A549 (cell line): Measurements from ENCODE around the gene CHST10. TPM values are rescaled to one million over a fixed set of nuclear protein-coding genes. Genes with fewer than 3 reads are reported as not detected.

Experiments
- ATAC-seq, 2 experiments: fragments of 200-7000 bp in 1 of 2; fragments of >200 bp in 1 of 2; cut with Nextera tagmentation in 1 of 2; cut with Tn5 transposase in 1 of 2; 3 replicates each; pipeline versions ENCODE4 v1.8.0 to v1.9.1; 2018 to 2020; ENCODE audit warnings: mild to moderate bottlenecking in 1 of 2, moderate library complexity in 1 of 2
- CTCF ChIA-PET: fragments of 300-600 bp; sonication (Branson Sonifier 250); formaldehyde crosslinking; extraction: SDS; loops from one replicate; lab custom pipeline; 2021; ENCODE audit warnings: antibody characterized with exemption, inconsistent platforms; lab: Yijun Ruan, JAX
- POLR2A ChIA-PET: fragments of 350-600 bp; formaldehyde crosslinking; extraction: SDS; loops from one replicate; lab custom pipeline; 2021; ENCODE audit warnings: antibody characterized with exemption, inconsistent platforms; lab: Yijun Ruan, JAX
- DNase-seq, 2 experiments: peaks; one replicate each; pipeline versions ENCODE4 v3.0.0 to v3.0.0-alpha.2; 2011 to 2016; ENCODE audit warnings: low read depth in 1 of 2, low spot score in 1 of 2
- FAIRE-seq: peaks from 2 replicates; lab custom pipeline; 2011; peaks lifted over from hg19 to GRCh38; lab: Jason Lieb, UNC
- H3K27ac ChIP-seq, 2 experiments: fragments of >200 bp; sonication (Bioruptor Twin); formaldehyde crosslinking; 3 replicates each; pipeline ENCODE4 v1.5.1; 2016 to 2017
- H3K4me1 ChIP-seq: fragments of >200 bp; sonication (Bioruptor Twin); formaldehyde crosslinking; 3 replicates; pipeline ENCODE4 v1.6.1; 2016
- H3K4me2 ChIP-seq: fragments of >200 bp; sonication (Bioruptor Twin); formaldehyde crosslinking; 3 replicates; pipeline ENCODE4 v1.6.1; 2016
- H3K4me3 ChIP-seq: fragments of >200 bp; sonication (Bioruptor Twin); formaldehyde crosslinking; 3 replicates; pipeline ENCODE4 v1.5.1; 2016
- H3K9me3 ChIP-seq: fragments of >200 bp; sonication (Bioruptor Twin); formaldehyde crosslinking; 3 replicates; pipeline ENCODE4 v1.6.1; 2016
- BHLHE40 ChIP-seq: IDR thresholded peaks from 2 replicates; pipeline ENCODE4 v1.6.1; 2012; ENCODE audit warnings: low read depth, low read length, inconsistent platforms
- CHD2 ChIP-seq: fragments of 150-350 bp; IDR thresholded peaks from 2 replicates; pipeline ENCODE4 v1.6.1; 2014; ENCODE audit warnings: low read length; ENCODE audit not compliant: partially characterized antibody
- CHD4 ChIP-seq: fragments of 200-600 bp; sonication (generic); IDR thresholded peaks from 2 replicates; pipeline ENCODE4 v1.6.1; 2016; ENCODE audit warnings: antibody characterized with exemption, mild to moderate bottlenecking, borderline replicate concordance
- EHMT2 ChIP-seq: fragments of 200-600 bp; sonication (generic); IDR thresholded peaks from 2 replicates; pipeline ENCODE4 v1.6.1; 2016; ENCODE audit warnings: antibody characterized with exemption, low read depth, mild to moderate bottlenecking, moderate library complexity
- ESRRA ChIP-seq: fragments of 150-350 bp; IDR thresholded peaks from 2 replicates; pipeline ENCODE4 v1.6.1; 2014; ENCODE audit warnings: mild to moderate bottlenecking, low read length, borderline replicate concordance
- FOSL2 ChIP-seq, 2 experiments: fragments of 450-650 bp in 1 of 2; fragments of >200 bp in 1 of 2; sonication (Bioruptor Twin) in 1 of 2; formaldehyde crosslinking; IDR thresholded peaks; 2 replicates each; pipeline versions ENCODE4 v1.5.0 to v1.6.1; 2016 to 2020; ENCODE audit warnings: mild to moderate bottlenecking in 1 of 2, moderate library complexity in 1 of 2
- FOXS1 ChIP-seq: fragments of 250-450 bp; sonication (Bioruptor Pico); IDR thresholded peaks from 2 replicates; pipeline ENCODE4 v1.5.0; 2020; ENCODE audit warnings: mild to moderate bottlenecking, moderate library complexity
- GATA3 ChIP-seq: IDR thresholded peaks from 2 replicates; pipeline ENCODE4 v1.6.1; 2012; ENCODE audit warnings: borderline replicate concordance
- HOXA7 ChIP-seq: fragments of 250-450 bp; sonication (Bioruptor Pico); IDR thresholded peaks from 2 replicates; pipeline ENCODE4 v1.5.0; 2020; ENCODE audit warnings: mild to moderate bottlenecking, moderate library complexity
- HOXB13 ChIP-seq: fragments of 250-450 bp; sonication (Bioruptor Pico); IDR thresholded peaks from 2 replicates; pipeline ENCODE4 v1.5.0; 2020; ENCODE audit warnings: low read depth, mild to moderate bottlenecking, moderate library complexity
- HOXB5 ChIP-seq: fragments of 250-450 bp; sonication (Bioruptor Pico); IDR thresholded peaks from 2 replicates; pipeline ENCODE4 v1.5.0; 2020; ENCODE audit warnings: mild to moderate bottlenecking, moderate library complexity
- KDM1A ChIP-seq: fragments of 200-600 bp; sonication (generic); IDR thresholded peaks from 2 replicates; pipeline ENCODE4 v1.6.1; 2016; ENCODE audit warnings: low read depth, mild to moderate bottlenecking
- KDM5A ChIP-seq: fragments of 200-600 bp; sonication (generic); IDR thresholded peaks from 2 replicates; pipeline ENCODE4 v1.6.1; 2016; ENCODE audit warnings: antibody characterized with exemption, mild to moderate bottlenecking
- MAFK ChIP-seq: fragments of 450-650 bp; IDR thresholded peaks from 2 replicates; pipeline ENCODE4 v1.6.1; 2014; ENCODE audit not compliant: partially characterized antibody
- MYC ChIP-seq: IDR thresholded peaks from 2 replicates; pipeline ENCODE4 v1.6.1; 2012; ENCODE audit warnings: mild to moderate bottlenecking, inconsistent platforms, low read length, improper control_type of control experiment, borderline replicate concordance
- NR3C1 ChIP-seq: fragments of >200 bp; sonication (Bioruptor Twin); formaldehyde crosslinking; IDR thresholded peaks from 3 replicates; pipeline ENCODE4 v1.6.1; 2017
- PHF8 ChIP-seq: fragments of 200-600 bp; sonication (generic); IDR thresholded peaks from 2 replicates; pipeline ENCODE4 v1.6.1; 2016; ENCODE audit warnings: low read depth, mild to moderate bottlenecking, antibody characterized with exemption, moderate library complexity, borderline replicate concordance
- POLR2A ChIP-seq: IDR thresholded peaks from 2 replicates; pipeline ENCODE4 v1.6.1; 2012; ENCODE audit warnings: mild to moderate bottlenecking, low read length
- POLR2AphosphoS2 ChIP-seq: conservative IDR thresholded peaks from 2 replicates; pipeline ENCODE4 v1.6.1; 2012; ENCODE audit warnings: low read length, improper control_type of control experiment, inconsistent platforms
- SMC3 ChIP-seq: fragments of >200 bp; sonication (Bioruptor Twin); formaldehyde crosslinking; IDR thresholded peaks from 3 replicates; pipeline ENCODE4 v1.6.1; 2018; ENCODE audit warnings: inconsistent platforms
- SREBF2 ChIP-seq: fragments of 450-650 bp; IDR thresholded peaks from 2 replicates; pipeline ENCODE4 v1.6.1; 2014; ENCODE audit warnings: mild to moderate bottlenecking, moderate library complexity
- TFCP2L1 ChIP-seq: fragments of 250-450 bp; sonication (Bioruptor Pico); IDR thresholded peaks from 2 replicates; pipeline ENCODE4 v1.5.0; 2021; ENCODE audit warnings: mild to moderate bottlenecking
- ZNF302 ChIP-seq: fragments of 250-450 bp; sonication (Bioruptor Pico); IDR thresholded peaks from 2 replicates; pipeline ENCODE4 v1.9.0; 2021; ENCODE audit warnings: inconsistent platforms, mild to moderate bottlenecking, moderate library complexity
- WGBS: methylation state at CpG from one replicate; pipeline ENCODE4 v1.1.6; 2017; ENCODE audit errors: missing lambda C conversion rate; 5-methylcytosine and 5-hydroxymethylcytosine counted together
- polyA plus RNA-seq, 4 experiments: library from polyadenylated mRNA; depleted of rRNA in 3 of 4; stranded (reverse); fragments of >200 nt; fragmentation: RNase III in 1 of 4; extraction: RNeasy Plus Mini Kit Qiagen cat#74134 plus additional on column Dnase treatment in 1 of 4; gene quantifications; 2 replicates in 3 of 4; 3 replicates in 1 of 4; pipeline ENCODE4 v1.2.3, GENCODE V29; 2011 to 2017
- TF ChIP-seq, protein P1 (sequence below): fragments of 250-450 bp; sonication (Bioruptor Pico); IDR thresholded peaks from 2 replicates; pipeline ENCODE4 v1.5.0; 2020; ENCODE audit warnings: low read depth, mild to moderate bottlenecking, moderate library complexity
- TF ChIP-seq, protein P2 (sequence below): fragments of 250-450 bp; sonication (Bioruptor Pico); IDR thresholded peaks from 2 replicates; pipeline ENCODE4 v1.5.0; 2021; ENCODE audit warnings: mild to moderate bottlenecking, moderate library complexity, borderline replicate concordance

Gene CHST10
- polyA plus RNA-seq, 2 of the 4 experiments (the other 2 are of a cell fraction) = 16.6 to 24.0 TPM

DNA sequence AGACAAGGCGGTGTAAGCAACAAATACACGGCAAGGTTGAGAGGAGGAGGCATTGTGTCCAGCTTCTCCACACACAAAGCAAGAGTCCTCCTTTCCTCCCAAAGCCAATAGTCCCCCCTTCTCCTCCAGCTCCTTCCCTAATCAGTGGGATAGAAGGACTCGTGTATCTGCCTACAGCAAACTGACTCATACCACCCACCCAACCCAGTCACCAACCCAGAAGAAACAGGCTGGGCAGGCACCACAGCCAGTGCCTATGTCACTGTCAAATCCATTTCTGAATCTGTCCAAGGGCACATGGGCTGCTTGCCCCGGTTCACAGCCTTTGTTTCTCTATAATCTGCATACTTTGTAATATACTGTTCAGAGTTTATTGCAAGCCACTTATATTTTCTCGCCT, 33.6 kb upstream of the CHST10 start:
- TF ChIP-seq ESRRA = no peak
- no peak for TF ChIP-seq HOXB5 (CRISPR knock-in tag)
- no peak for TF ChIP-seq HOXA7 (CRISPR knock-in tag)
- no peak for TF ChIP-seq SREBF2
- no peak for TF ChIP-seq BHLHE40
- no peak for TF ChIP-seq NR3C1
- no peak for TF ChIP-seq SMC3
- H3K4me1 ChIP-seq = no peaks in the 10 kb centered on the region
- FAIRE-seq (no peak), ATAC-seq (no peak), DNase-seq (no peak)
- H3K9me3 ChIP-seq = peaks cover 17% of the 10 kb centered on the region
- WGBS = 10% methylated on average over 5 of the region's 5 CpGs
- H3K27ac ChIP-seq = no peak overlapping the region
- H3K4me3 ChIP-seq = no peak overlapping the region
- H3K4me2 ChIP-seq = no peak overlapping the region
- POLR2A ChIA-PET = no interaction called here
- CTCF ChIA-PET = interaction anchor here (1.5 kb wide), 1 partner anchor 10 kb away, joined by 7 read pairs; no protein-coding TSS in a partner anchor

DNA sequence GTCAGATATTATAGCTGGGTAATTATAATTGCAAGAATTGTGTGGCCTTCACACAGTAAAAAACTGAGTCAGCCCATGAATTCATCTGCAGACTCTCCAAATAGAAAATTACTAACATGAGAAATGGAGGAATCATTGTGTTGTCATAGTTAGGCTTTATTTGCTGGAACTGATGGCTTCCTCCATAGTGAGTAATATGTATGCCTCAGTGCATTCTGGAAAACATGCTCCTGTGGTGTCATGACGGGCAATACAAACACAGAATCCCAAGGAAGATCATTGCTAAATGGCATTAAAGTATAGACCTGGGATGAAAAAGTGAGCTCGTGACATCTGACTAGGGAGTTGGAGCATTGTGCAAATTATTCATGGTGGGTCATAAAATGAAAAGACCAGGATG, 29.2 kb upstream of the CHST10 start:
- FAIRE-seq = no peak
- TF ChIP-seq POLR2A (no peak), CHD2 (no peak), ZNF302 (no peak), SREBF2 (no peak)
- TF ChIP-seq, protein P1, sequence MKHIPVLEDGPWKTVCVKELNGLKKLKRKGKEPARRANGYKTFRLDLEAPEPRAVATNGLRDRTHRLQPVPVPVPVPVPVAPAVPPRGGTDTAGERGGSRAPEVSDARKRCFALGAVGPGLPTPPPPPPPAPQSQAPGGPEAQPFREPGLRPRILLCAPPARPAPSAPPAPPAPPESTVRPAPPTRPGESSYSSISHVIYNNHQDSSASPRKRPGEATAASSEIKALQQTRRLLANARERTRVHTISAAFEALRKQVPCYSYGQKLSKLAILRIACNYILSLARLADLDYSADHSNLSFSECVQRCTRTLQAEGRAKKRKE (CRISPR knock-in tag) = no peak
- Histone ChIP-seq H3K4me2 (no peak overlapping the region), H3K9me3 (peaks cover 4% of the 10 kb centered on the region; the same call in 2 of the 3 replicates), H3K4me1 (no peaks in the 10 kb centered on the region), H3K27ac (no peak overlapping the region), H3K4me3 (no peak overlapping the region)
- ChIA-PET CTCF (no interaction called here), POLR2A (no interaction called here)
- ATAC-seq = no peak
- 23% methylated on average over 2 of the region's 2 CpGs for WGBS
- DNase-seq = no peak

DNA sequence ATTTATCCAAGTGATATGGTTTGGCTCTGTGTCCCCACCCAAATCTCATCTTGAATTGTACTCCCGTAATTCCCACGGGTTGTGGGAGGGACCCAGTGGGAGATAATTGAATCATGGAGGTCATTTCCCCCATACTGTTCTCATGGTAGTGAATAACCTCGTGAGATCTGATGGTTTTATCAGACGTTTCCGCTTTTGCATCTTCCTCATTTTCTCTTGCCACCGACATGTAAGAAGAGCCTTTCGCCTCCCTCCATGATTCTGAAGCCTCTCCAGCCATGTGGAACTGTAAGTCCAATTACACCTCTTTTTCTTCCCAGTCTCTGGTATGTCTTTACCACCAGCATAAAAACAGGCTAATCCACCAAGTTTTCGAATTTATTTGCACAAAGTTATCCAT, 20.3 kb upstream of the CHST10 start:
- ChIA-PET POLR2A (no interaction called here), CTCF (interaction anchor here (0.7 kb wide), 1 partner anchor 57 kb away, joined by 3 read pairs; no protein-coding TSS in a partner anchor)
- Histone ChIP-seq H3K4me2 (no peak overlapping the region), H3K4me1 (no peaks in the 10 kb centered on the region), H3K9me3 (peaks cover 5% of the 10 kb centered on the region; the same call in 1 of the 3 replicates), H3K27ac (no peak overlapping the region), H3K4me3 (no peak overlapping the region)
- TF ChIP-seq CHD4 (no peak), MYC (no peak), HOXB13 (no peak), FOXS1 (CRISPR knock-in tag) (no peak), GATA3 (no peak), TFCP2L1 (CRISPR knock-in tag) (no peak), BHLHE40 (no peak), EHMT2 (no peak), MAFK (no peak), SMC3 (no peak), ESRRA (no peak), POLR2AphosphoS2 (no peak), KDM1A (no peak), KDM5A (no peak), FOSL2 (IDR thresholded peaks at IDR 0.05) (no peak), FOSL2 (CRISPR knock-in tag; IDR thresholded peaks at IDR 0.05) (no peak), PHF8 (no peak)
- TF ChIP-seq, protein P2, sequence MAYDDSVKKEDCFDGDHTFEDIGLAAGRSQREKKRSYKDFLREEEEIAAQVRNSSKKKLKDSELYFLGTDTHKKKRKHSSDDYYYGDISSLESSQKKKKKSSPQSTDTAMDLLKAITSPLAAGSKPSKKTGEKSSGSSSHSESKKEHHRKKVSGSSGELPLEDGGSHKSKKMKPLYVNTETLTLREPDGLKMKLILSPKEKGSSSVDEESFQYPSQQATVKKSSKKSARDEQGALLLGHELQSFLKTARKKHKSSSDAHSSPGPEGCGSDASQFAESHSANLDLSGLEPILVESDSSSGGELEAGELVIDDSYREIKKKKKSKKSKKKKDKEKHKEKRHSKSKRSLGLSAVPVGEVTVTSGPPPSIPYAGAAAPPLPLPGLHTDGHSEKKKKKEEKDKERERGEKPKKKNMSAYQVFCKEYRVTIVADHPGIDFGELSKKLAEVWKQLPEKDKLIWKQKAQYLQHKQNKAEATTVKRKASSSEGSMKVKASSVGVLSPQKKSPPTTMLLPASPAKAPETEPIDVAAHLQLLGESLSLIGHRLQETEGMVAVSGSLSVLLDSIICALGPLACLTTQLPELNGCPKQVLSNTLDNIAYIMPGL (CRISPR knock-in tag) = no peak
- FAIRE-seq (no peak), DNase-seq (no peak), ATAC-seq (no peak)
- WGBS = 36% methylated on average over 8 of the region's 8 CpGs
